HPDE6-E6E7 (cell line): ENCODE measurements around the gene MDGA2.

Experiments used
- DNase-seq: peaks from one replicate; pipeline ENCODE4 v3.0.0; 2011; ENCODE audit warnings: missing footprints; ENCODE audit errors: extremely low spot score

The MDGA2 gene

GRCh38 chr14:47149326-47149725 lies 526.1 kb downstream of the MDGA2 start:
- DNase-seq: no peak

- DNase-seq: no peak
Measured at GRCh38 chr14:47148686-47149085, 526.7 kb downstream of the MDGA2 start.

DNA sequence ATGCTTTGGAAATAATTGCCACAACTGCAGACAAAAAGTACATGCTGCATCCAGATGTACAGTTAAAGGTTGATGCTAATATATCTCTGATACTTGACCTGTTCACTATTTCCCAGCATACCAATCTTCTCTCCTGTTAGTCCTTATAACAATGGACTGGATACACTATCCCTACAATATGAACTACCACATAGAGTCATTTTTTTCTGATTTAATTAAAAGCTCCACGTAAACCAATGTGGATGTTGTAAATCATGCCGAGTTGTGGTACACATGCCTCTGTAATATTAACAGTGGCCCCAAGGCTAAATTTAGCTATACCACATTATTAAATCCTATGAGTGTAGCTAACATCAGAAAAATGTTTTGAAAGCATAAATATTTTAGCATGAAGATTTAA lies 554.8 kb downstream of the MDGA2 start:
- no peak for DNase-seq

DNA sequence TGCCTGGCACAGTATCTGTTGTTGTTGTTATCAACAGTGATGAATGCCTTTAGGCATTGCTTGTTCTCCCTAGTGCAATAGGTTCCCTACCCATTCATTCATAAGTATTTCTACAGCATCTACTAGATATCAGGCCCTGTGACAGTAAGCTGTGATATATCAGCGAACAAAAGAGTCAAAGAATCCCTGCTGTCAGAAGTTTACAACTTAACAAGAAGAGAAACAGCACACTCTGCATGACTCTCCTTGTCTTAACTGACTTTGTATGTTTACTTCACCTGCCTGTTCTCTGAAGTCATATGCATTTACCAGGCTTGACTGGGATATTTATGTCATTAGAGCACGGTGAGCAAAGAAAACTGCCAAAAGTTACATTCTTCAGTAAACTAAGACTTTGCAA lies 571.6 kb downstream of the MDGA2 start:
- no peak for DNase-seq

DNA sequence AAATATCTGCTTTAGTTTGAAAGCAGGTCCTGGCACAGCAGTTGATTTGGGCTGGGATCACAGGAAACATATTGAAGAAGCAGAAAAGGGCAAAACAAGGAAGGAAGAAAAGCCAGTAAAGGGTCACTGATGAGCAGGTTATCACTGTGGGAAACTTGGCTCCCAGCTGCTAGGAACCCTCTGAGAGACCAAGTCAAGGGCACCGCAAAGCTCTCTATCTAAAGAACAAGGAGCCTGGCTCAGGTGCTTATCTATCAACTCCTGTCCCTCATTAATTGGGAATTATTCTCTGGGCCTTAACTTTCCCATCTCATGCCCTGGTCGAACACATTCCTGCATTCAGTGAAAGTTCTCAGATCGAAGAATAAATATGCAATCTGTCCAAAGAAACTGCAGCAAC lies 572.9 kb downstream of the MDGA2 start:
- DNase-seq: no peak

GRCh38 chr14:47085678-47086077 lies 589.7 kb downstream of the MDGA2 start:
- DNase-seq: no peak

DNA sequence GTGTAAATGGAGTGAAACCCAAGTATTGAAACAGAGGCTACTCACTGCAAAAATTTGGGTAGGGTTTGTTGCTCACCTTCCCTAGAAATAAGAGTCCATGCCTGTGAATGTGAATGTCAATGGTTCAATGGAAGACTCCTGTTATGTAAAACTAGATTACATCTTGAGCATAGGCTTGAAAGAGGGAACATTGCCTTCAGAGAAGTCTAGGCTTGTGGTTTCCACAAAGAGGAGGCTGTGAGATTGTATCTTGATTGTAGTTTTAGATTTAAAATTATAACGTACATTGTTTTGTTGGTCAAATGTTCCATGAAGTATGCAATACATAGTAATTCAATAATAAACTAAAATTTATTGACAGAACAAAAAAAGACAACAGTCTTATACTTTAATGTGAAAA lies 610.1 kb downstream of the MDGA2 start:
- DNase-seq: no peak

DNA sequence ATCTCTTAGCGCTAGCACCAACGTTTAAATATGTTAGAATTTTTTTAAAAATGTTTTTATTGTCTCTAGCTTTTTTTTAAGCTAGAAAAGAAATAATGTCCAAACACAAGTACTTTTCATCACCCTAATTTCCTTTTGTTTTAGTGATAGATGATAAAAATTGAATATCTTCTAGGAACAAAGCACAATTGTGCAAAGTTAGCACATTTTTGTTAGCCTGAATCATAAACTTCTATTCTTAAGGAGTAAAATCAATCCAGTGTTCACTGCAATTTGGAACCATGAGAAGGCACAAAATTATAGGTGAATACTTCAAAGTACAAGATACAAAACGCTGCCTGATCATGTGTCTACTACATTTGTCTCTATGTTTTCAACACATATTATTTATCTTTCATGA lies 615.4 kb downstream of the MDGA2 start:
- DNase-seq: no peak

GRCh38 chr14:47057364-47057763 lies 618.0 kb downstream of the MDGA2 start:
- no peak for DNase-seq

DNA sequence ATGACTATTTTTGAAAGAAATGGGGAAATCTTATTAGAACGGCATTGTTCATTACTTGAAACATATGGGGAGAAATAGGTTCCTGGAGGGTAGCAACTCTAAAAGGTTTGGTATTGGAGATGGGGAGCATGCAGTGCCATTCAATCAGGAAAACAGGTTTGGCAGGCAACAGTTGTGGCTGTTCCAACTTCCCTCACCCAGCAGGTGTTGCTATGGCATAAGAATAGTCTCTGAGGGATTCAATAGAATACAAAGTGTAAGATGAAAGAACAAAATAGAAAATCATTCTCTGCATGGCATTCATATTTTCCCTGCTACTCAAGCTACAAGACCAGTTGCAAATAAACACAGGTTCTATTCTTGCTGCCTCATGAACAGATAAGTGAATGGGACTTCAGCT lies 630.6 kb downstream of the MDGA2 start:
- DNase-seq: peak; percentile 11

GRCh38 chr14:47040550-47040949 lies 634.9 kb downstream of the MDGA2 start:
- peak; percentile 13 for DNase-seq

DNA sequence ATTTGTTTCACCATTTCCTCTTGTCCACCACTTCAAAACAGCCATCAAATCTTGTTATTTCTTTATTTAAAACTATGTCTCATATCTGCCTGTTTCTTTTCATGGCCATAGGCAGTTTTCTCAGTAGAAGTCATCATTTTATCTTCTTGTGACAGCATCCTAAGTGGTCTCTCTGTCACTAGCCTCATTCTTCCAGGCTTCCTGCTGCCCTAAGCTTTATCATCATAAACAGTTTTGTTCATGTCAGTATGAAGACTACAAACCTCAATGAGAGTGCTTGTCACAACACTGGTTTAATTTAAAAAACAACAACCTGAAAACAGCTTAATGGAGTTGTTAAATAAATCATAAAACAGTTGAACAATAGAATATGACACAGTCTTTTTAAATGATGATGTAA lies 636.1 kb downstream of the MDGA2 start:
- no peak for DNase-seq

DNA sequence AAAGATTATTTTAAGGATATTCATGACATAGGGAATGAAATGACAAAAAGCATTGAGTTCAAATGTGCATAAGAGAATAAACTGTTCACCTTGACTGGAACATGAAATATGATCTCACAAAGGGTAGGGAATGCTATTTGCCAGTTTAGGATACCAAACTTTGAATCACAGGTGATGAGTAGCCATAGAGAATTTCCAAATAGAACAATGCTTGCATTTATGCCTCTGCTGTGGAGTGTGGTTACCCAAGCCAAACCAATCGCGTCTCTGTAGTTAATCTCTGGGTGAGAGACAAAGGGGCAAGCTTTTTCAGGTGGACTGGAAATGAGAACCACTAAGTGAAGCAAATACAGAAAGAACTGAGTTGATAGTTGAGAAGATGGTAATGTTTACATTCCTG lies 652.7 kb downstream of the MDGA2 start:
- no peak for DNase-seq

- no peak for DNase-seq
Measured at GRCh38 chr14:47020500-47020899, 654.9 kb downstream of the MDGA2 start.

GRCh38 chr14:47012533-47013280 lies 662.7 kb downstream of the MDGA2 start:
- DNase-seq: no peak

DNA sequence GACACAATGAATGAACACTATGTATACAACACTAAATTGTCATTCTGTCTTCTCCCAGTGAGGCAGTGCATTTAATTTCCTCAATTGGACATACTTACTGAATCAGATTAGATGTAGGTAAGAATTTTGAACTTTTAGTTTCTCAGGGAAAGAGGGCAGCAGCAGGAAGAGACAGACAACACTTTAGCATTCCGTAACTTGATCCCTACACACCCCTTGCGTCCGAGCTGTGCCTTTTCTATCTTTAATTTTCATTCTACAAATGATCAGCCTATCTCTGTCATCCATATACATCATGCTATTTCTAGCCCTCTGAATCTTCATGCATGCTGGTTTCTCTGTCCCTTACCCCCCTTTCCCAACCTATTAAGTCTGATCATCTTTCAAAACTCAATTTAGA lies 665.8 kb downstream of the MDGA2 start:
- DNase-seq: no peak

- DNase-seq: no peak
Measured at GRCh38 chr14:47008732-47009131, 666.7 kb downstream of the MDGA2 start.

GRCh38 chr14:46999661-47000060 lies 675.7 kb downstream of the MDGA2 start:
- peak; percentile 5 for DNase-seq

GRCh38 chr14:46989566-46989965 lies 685.8 kb downstream of the MDGA2 start:
- DNase-seq: no peak

DNA sequence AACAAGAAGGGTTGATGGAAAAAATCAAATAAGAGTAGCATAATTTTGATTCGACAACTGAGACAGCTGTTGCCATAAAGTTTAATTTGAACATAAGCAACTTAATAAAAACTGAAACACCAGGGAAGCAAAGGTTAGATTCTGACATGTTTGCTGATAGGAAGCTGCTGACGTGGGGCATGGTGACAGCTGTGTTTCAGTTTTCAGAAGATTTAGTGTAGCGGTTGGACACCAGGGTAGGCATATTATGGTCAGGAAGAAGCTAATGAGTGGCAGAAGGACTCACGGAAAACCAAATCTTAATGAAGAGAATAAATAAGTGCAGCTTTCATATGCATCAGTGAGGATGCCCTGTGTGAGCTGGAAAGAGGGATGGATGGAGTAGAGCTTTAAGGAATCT lies 687.1 kb downstream of the MDGA2 start:
- no peak for DNase-seq

DNA sequence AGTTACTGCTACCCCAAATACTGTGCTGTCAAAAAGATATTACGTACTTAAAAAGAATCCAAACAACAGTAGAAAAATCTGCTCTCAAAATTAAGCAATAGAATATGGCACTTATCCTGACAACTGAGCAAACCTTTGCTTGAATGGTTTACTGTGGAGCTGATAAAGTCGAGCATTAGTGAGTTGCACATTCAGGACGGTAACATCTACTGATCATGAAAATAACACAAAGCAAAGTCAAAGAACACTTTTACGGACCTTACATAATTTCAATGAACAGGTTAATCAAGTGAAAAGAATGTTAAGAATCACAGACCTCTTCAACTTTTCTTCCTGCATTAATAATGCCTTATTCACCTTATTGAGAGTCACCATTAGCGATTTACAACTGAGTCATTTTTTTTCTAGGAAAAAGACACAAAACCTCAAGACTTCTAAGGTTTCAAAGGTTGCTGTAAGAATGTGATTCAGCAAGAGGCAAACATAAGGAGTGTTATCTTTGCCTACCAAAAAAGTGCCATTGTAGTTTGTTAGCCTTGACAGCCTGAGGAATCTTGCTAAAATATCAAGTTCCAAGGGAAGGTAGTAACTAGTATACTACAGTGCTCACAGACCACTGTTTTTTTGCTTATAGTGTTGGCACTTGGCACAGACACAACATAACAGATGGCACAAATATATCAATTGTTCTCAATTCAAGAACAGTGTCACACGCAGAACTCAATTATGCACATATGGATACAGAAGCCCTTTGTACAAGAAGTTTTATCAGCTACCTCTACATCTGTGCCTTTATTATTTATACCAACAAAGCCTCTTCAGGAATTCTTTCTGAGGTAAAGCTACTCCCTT lies 689.6 kb downstream of the MDGA2 start:
- DNase-seq: peak; percentile 14

DNA sequence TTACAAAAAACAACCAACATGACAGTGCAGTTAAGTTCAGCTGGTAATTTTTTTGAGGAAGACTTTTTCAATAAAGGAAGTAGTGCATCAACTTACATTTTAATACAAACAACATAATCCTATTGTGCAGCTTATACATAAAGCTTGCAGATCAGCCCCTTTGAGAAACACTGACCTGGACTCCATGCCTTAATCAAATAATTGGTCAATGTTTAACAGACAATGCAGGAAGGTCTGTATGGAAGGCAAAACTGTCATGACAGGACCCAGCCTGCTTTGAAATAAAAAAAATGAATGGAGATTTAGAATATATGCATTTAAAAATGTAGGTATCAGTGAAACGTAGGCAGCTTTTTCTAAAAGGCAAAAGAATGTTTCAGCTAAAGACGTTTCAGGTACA lies 702.1 kb downstream of the MDGA2 start:
- DNase-seq: no peak

DNA sequence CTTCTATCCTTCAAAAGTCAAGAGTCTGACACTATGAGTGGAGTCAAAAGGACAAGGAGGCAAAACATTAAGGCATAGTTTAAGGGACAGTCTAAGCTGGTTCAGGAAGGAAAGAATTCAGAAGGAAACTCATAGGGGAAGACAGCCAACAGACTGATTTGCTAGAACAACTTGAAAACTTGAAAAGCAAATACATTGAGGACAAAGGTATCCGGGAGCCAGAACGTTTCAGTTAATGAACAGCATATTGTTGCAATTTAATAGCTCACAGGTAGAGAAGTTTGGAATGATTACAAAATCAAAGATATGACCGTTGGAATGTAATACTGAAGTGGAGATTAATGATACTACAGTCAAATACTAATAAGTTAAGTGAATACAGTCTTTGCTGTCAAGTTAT lies 711.0 kb downstream of the MDGA2 start:
- no peak for DNase-seq
